ENCODE measurements around the gene LUZP1.

The LUZP1 gene

DNA sequence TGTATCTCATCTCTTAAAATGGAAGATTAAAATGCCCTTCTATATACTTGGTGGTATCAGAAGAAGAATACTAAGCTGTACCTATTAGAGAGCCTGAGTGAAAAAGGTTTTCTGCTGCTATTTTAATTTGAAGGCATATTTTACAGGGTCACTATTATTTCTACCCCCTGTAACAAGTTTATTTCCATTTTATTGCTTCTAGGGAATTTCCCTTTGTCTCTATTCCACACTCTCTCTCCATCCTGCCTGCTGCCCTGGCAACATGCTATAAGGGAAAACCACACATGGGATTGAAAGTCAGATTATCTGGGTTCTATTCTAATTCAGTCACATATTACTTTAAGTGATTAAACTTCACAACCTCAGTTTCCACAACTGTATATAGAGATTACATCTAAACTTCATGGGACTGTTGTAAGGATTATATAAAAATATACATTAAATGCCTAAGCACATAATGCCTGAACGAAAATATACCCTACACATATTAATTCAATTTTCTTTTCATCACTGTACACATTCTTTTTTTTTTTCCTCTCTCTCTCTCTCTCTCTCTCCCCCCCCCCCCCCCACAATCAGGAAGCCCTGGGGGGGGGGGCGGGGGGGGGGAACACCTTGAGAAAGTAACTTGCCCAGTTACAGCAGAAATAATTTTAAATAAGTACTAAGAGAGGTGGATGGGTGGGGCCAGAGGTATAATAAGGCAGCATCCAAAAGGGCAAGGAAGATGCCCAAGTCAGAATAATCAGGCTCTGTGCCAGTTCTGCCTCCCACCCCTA lies 51.5 kb downstream of the LUZP1 start:
- DNase-seq (ENCODE audit: low read depth) = no peak

DNA sequence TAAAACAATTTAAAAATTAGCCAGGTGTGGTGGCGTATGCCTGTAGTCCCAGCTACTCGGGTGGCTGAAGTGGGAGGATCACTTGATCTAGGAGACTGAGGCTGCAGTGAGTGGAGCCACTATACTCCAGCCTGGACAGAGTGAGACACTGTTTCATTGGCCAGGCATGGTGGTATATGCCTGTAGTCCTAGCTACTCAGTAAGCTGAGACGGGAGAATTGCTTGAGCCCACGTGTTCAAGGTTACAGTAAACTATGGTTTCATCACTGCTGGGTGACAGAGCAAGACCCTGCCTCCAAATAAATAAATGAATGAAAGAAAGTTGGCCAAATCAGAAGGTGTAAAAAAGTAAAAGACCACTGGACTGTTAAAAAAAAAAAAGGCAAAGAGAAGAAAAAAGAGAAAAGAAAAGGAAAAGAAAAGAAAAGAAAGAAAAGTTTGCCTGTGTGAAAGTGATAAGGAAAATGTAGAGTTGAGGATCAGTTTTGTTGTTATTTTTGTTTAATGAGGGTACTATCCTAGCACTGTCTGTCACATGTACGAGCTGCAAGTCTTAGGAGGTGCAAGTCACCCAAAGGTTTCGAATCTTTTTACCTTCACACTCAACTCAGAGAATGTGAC lies 52.3 kb downstream of the LUZP1 start:
- no peak for DNase-seq (ENCODE audit: low read depth)

DNA sequence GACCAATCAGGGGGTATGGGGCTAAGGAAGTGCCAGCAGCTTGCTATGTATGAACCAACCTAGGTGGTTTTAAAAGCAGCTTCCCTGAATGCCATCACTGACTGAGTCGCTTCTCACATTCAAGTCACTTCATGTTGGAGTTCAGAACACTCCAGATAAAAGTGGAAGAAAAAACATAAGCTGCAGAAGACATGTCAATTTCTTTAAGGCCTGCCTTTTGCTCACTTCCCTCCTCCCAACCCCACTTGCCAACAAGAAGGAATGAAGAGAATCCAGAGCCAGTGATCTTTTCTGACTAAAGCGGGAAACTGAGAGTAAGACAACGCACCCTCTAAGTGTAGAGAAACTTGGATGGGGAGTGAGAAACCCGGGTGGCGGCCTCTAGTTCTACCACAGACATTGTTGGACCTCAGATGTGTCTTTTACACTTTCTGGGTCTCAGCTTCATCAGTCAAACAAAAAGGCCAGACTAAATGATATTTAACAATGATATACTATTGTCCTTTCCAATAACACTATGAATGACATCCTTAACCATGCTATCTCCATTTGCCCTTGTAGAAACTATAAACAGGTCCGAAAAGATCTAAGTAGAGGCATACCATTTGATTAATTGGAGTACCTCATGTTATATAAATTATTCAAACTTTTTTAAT lies 54.1 kb downstream of the LUZP1 start:
- DNase-seq (ENCODE audit: low read depth) = no peak

DNA sequence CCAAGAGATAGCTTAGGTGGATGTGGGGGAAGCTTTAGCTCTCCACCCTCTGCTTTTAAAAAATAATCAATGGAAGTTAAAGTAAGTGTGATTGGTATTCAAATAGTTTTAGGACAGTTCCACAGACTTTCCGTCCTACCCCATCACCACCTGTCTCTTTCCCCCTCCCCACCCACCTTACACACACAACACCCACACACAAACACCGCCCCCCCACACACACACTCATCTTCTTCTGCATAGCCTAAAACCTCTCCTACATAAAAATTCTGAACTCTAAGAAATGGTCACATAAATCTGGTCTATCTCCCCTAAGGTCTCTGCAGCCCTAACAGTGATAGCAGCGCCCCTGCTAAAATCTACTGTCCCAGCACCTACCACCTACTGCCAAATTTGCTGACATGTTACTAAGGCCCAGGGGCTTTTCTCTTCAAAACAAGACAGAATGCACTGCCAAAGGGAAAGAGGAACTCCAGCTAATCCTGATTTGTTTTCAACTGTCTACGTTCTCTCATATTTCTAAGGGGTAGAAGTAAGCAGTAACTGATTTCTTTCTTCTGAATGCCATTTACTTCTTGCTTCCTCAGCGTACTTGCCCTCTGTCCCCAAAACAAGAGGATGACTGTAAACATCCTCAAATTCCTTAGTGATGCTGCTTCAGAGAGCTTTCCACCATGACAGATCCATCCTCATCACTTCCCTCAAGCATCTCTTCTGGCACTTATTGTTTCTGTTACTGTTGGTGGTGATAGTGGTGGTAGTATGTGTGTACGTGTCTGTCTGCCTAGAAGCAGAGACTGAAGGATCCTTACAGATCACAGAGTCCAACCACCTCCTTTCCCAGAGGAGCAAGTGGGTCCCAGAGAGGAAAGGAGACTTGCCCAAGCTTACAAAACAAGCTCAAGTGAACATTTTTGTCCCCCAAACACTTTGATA lies 56.8 kb downstream of the LUZP1 start:
- DNase-seq (ENCODE audit: low read depth) = no peak

DNA sequence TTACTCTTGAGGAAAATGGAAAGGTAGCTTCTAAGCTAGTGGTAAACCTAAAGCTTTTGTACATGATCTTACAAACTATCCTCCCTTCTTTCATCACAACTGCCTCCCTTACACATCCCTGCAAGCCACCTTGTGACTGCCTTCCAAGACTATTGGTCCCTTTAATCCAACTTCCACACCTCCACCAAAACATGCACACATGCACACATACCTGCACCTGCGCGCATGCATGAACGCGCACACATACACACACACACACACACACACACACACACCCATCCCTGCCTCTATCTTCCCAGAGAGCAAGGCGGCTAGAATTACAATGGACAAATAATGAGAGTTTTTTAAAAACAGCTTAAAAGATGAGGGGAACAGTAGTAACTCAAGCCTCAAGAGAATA lies 58.3 kb downstream of the LUZP1 start:
- no peak for DNase-seq (ENCODE audit: low read depth)

DNA sequence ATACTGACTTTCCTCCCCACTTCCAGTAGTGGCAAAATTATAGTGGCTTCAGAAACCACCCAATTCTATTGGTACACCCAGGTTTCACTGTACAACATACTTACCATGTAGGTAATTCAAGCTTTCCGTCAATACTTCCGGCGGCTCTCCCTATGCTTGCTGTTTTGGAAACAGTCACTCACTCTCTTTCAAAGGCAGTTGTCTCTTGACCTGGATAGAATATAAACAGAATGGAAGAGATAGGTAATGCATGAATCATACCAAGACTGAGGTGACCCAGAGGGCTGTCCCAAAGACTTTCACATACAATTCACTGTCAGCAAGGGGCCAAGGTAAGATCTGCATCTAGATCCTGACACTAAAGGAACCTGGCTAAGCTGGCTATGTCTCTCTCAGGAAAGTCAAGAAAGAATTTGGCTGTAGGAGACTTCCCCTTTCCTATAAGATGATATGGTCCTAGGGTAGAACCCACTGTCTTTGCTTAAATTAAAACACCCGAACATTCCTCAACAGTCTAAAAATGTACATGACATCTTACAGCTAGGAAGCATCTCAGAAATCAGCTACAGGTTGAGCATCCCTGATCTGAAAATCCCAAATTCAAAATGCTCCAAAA lies 59.6 kb downstream of the LUZP1 start:
- DNase-seq (ENCODE audit: low read depth) = no peak

DNA sequence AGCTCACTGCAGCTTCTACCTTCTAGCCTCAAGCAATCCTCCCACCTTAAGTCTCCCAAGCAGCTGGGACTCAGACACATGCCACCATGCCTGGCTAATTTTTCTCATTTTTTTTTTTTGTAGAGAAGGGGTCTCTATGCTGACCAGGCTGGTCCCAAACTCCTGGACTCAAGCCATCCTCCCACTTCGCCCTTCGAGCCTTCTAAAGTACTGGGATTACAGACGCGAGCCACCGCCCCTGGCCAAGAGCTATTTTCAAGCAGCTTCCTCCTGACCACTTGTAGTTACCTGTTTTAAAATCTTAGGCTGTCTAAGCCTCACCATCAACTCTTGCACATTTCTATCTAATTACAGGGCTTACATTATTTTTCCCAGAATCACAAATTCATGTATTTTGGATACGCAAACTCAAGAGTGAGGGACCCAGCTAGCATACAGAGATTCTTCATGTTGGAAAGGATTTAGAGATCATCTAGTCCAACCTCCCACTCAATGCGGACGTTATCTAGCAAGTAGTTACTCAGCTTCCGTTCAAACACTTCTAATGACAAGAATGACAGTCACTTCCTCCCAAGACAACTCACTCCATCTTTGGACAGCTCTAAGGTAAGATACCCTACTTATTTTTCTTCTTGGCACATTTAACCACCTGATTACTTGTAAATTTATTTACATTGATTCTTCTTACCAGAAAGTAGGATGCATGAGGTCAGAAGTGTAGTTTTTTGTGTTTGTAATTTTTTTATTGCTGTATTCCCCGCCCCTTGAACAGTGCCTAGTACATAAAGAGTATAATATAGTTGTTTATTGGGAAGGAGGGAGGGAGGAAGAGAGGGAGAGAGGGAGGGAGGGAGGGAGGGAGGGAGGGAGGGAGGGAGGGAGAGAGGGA lies 65.4 kb downstream of the LUZP1 start:
- peak; percentile 76 for DNase-seq (ENCODE audit: low read depth)

DNA sequence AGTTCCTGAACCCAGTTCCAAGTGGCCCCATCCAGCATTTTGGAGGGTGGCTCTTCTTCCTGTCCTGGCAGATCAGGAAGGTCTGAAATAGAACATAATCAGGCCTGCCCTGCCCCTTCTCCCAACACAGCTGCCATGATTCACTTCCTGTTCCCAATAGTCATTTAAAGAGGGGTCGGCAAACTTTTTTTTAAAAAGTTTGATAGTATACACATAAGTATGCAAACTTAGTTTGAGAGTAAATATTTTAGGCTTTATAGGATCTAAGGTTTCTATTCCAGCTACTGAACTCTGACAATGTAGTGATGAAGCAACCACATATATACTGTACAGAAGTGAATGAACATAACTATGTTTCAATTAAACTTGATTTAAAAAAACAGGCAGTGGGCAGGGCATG lies 66.4 kb downstream of the LUZP1 start:
- DNase-seq (ENCODE audit: low read depth) = peak; percentile 35

DNA sequence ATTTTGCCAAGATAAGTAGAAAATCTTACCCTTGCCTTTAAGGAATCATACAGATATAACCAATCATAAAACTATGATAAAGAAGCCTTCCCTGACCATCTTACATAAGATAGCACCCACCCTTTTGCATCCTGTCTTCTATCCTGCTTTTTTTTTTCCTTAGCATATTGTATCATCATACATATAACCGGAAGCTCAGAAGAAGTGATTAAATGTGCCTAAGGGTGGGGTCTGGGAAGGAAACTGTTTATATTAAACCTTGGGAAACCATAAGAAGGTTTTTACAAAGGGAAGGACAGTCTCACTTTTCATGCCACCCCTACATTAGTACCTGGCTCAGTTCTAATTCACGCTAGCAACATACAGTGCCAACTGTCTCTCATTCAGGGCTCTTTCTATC lies 66.8 kb downstream of the LUZP1 start:
- DNase-seq (ENCODE audit: low read depth) = no peak

DNA sequence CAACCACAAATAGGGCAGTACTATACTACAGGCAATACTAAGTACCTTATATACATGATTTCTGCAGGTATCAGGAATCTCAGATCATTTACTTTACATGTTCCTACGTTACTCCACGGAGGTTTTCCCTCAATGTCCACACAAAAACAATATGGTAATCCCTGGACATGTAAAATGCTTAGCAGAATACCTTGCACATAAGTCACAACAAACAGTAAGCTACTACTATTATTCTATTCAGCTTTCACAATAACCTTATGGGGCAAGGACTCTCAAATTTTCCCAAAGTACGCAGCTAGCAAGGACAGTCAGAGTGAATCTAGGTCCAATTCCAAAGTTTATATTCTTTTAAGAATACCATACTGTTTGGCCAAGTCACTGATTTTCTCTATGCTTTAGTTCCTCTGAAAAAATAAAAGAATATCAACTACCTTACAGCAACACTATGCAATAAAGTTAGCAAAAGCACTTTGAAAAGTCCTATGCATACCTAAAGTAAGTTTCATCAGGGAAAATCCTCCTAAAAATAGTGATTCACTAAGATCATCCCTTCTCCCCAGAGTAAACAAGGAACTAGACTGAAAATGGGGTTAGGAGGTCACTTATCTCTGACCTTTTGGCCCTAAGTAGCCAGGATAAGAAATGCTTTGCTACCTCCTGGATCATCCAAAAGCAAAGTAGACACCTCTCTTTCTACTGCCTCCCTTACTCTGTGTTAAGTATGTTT lies 67.4 kb downstream of the LUZP1 start:
- peak; percentile 77 for DNase-seq (ENCODE audit: low read depth)

DNA sequence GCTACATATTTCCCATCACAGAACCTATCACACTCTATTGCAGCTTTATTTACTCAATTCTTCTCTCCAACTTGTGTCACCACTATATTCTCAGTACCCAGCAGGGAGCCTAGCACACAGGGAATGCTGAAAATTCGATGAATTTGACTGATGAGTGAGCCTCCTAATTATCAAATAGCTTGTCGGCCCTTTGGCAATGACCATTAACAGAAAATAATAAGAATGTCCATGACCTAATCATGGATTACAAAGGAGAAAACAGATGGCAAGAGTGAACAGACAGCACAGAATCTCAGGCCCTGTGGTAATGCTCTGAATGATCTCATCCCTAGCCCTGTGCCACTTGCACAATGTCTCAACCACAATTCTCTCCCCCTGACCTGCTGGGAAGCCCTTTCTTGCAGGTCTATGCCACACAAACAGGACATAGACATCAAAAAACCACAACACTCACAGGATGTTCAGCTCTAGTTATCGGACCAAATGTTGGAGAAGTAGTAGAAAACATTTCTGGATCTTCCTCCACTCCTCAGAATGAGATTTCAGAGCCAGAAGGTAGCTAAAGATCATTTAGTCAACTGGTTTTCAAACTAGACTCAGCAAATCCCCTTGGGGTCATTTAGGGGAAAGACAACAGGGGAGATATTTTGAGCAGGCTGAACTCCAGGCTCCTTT lies 68.4 kb downstream of the LUZP1 start:
- peak; percentile 99 for DNase-seq (ENCODE audit: low read depth)

DNA sequence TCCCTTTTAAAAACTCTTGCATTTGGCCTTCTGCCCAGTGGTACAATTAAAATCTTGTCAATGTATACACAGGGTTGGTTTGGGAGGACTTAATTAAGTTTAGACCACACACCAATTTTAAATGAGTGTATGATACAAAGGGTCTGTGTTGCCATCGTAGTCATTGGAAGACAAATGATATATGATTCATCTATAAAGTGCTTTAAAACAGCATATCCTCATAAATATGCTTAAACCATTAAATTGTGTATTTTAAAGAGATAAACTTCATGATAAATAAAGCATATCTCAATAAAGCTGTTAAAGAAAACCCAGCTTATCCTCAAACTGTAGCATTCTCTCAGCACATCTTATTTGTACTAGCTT lies 69.5 kb downstream of the LUZP1 start:
- no peak for DNase-seq (ENCODE audit: low read depth)

DNA sequence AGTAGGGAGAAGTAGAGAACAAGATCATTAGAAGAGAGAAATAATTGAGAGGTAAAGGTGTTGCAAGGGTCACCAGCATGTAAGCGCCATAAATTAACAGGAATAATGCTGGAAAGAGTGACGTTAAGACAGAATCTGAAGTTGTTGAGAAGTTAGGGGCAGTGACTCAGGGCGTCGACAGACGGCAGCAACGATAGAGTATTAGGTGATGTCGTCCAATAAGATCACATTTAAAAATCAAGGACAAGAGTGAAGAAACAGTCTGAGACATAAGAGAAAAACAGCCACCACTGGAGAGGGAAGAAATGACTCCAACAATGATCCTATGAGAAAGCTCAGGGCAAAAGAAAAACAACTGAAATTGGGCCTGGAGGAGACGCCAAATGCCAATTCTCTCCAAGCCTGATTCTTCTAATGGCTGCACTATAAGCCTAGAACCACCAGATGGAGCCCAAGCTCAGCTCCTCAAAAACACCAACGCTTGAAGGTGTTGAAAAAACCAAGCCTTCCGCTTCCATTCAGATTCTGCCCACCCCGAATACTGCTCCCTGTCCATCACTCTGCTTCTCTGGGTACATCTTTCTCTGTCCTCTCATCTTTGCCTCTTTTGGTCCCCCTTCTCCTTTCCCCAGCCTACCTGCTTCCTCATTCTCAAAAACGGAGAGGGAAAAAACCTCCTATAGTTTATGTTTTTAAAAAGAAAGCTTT lies 70.0 kb downstream of the LUZP1 start:
- peak; percentile 71 for DNase-seq (ENCODE audit: low read depth)

DNA sequence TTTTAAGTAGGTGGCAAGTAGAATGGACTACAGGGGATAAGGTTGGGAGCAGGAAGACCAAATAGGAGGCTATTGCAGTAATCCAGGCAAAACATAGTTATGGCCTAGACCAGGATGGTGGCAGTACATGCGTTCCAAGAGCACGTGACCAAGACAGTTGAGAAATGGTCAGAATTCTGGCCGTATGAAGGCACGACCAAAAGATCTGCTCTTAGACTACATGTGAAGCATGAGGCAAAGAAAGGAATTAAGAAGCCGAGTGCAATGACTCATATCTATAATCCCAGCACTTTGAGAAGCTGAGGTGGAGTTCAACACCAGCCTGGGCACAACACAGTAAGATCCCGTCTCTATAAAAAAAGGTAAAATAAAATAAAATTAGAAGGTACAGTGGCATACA lies 71.3 kb downstream of the LUZP1 start:
- DNase-seq (ENCODE audit: low read depth) = peak; percentile 83

DNA sequence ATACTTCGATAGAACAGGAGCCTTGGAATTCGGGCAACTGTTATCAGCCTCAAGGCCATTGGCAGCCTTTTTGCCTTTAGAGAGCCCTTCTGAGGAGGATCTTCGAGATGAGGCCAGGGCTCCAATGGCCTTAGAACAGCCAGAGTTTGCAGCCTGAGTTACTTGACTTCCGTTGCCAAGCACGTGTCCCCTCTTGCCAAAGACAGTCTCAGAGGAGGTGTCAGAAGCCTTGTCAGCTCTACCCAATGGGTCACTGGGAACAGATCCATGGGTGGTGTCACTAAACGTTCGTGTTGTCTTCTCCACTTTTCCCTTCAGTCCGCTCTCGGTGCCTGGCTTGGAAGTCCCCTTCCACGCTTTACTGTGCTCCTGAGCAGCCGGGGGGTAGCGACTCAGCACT lies 76.2 kb downstream of the LUZP1 start:
- no peak for DNase-seq (ENCODE audit: low read depth)

DNA sequence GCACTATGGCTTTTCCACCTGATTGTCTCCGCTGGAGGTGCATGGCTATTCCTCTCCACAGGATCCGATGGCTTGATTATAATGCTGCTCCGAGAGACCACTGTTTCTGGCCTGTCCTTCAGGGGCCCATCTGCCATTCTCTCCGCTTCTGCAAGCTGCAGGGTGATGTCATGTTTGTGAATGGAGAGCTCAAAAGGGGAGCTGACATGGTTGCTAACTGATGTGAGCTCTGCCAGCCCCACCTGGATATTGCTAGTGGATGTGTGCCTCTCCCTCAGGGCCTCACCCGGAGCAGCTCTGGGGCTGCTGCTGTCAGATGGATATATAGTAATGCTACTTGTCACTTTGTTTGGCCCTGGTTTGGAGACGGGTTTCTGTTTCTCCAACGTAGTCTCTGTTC lies 77.1 kb downstream of the LUZP1 start:
- DNase-seq (ENCODE audit: low read depth) = no peak

DNA sequence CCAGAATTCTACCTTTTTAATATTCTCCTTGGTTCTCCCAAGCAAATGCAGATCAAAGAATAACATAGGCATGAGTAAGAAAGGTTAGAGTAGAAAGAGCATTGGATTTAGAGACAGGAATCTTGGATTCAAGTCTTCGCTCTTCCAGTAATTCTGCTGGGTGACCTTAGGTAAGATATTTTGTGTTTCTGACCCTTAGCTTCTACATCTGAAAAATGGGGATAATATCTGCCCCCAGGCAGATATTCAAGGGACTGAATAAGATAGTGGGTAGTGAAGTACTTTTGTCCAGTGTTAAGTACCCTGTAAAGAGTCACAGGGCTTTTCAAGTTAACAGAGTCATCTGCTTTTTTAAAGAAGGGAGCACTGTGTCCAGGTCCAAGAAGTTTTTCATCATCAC lies 78.6 kb downstream of the LUZP1 start:
- no peak for DNase-seq (ENCODE audit: low read depth)

DNA sequence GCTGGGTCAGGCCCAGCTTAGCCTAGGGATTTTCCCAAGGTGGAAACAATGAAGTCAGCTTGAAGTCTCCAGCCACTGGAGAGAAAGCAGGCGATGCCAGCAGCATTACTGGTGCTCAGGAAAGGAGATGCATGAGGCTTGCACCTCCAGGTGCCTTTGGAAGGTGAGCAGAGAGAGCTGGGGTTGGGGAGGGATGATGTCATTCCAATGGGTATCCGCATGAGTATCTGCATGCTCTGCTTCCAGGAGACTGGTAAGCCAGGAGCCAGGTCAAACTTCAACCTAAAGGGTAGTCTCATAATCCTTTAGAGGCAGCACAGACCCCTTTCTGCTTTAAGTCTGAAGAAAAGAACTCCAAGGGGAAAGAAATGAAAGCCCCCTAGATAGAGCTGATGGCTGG lies 80.6 kb downstream of the LUZP1 start:
- no peak for DNase-seq (ENCODE audit: low read depth)

DNA sequence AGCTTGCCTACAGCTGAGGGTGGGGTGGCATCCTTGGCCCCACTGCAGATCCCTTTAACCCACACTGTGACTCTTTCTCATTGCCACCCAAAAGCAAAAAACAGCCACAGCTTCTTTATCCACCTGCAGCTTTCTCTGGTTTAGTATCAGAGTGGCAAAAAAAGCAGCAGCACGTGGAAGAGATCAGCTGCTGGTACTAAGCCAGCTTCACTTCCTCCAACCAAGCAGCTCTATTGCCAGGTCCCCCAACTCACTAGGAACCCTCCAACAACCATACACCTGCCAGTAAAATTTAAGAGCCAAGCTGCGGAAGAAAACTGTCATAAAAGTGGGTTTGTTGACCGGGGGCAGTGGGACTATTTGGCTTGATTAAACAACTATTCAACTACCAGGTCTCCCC lies 83.0 kb downstream of the LUZP1 start:
- DNase-seq (ENCODE audit: low read depth) = no peak

Data from amniotic epithelial cell (primary cell).